GM23338 (cell line): ENCODE results near the gene CMBL. TPM values are rescaled to one million over a fixed set of nuclear protein-coding genes. Genes with fewer than 3 reads are reported as not detected.

Experiments used
- ATAC-seq: fragments of 200-7000 bp; cut with Tn5 transposase; 3 replicates; pipeline ENCODE4 v1.9.1; 2020
- DNase-seq: peaks from one replicate; pipeline ENCODE4 v3.0.0-alpha.2; 2015; ENCODE audit warnings: low spot score
- H2AFZ ChIP-seq: fragments of 200-600 bp; sonication (generic); 2 replicates; pipeline ENCODE4 v1.8.0; 2016; ENCODE audit warnings: antibody characterized with exemption, mild to moderate bottlenecking, moderate library complexity
- H3F3A ChIP-seq: fragments of 200-600 bp; sonication (generic); replicated peaks from 2 replicates; pipeline ENCODE4 v1.8.0; 2017; ENCODE audit warnings: antibody characterized with exemption, mixed run types, low read depth
- H3K27ac ChIP-seq: fragments of 200-600 bp; sonication (generic); 2 replicates; pipeline ENCODE4 v1.6.1; 2016; ENCODE audit warnings: low read depth
- H3K27me3 ChIP-seq: fragments of 200-600 bp; sonication (generic); 2 replicates; pipeline ENCODE4 v1.8.0; 2016; ENCODE audit warnings: mild to moderate bottlenecking, mixed run types, moderate library complexity; ENCODE audit not compliant: insufficient read depth
- H3K36me3 ChIP-seq: fragments of 200-600 bp; sonication (generic); 2 replicates; pipeline ENCODE4 v1.8.0; 2016; ENCODE audit warnings: mild to moderate bottlenecking; ENCODE audit not compliant: insufficient read depth
- H3K4me1 ChIP-seq: fragments of 200-600 bp; sonication (generic); 2 replicates; pipeline ENCODE4 v1.8.0; 2016; ENCODE audit warnings: mild to moderate bottlenecking, moderate library complexity; ENCODE audit not compliant: insufficient read depth
- H3K4me2 ChIP-seq: fragments of 200-600 bp; sonication (generic); 2 replicates; pipeline ENCODE4 v1.7.1; 2017; ENCODE audit warnings: mixed run types
- H3K4me3 ChIP-seq: fragments of 200-600 bp; sonication (generic); 2 replicates; pipeline ENCODE4 v1.6.1; 2016; ENCODE audit warnings: mixed run types
- H3K79me2 ChIP-seq: fragments of 200-600 bp; sonication (generic); replicated peaks from 2 replicates; pipeline ENCODE4 v1.8.0; 2017; ENCODE audit warnings: mild to moderate bottlenecking; ENCODE audit not compliant: insufficient read depth
- H3K9me2 ChIP-seq: fragments of 200-600 bp; sonication (generic); 2 replicates; pipeline ENCODE4 v1.8.0; 2017; ENCODE audit not compliant: insufficient read depth
- H4K20me1 ChIP-seq: fragments of 200-600 bp; sonication (generic); replicated peaks from 2 replicates; pipeline ENCODE4 v1.8.0; 2017; ENCODE audit warnings: mild to moderate bottlenecking; ENCODE audit not compliant: insufficient read depth
- H3K27ac Mint-ChIP-seq: 2 replicates; pipeline ENCODE4 v1.8.0; 2020; ENCODE audit warnings: inconsistent platforms, mild to moderate bottlenecking, moderate library complexity, mixed read lengths
- H3K27me3 Mint-ChIP-seq: 3 replicates; pipeline ENCODE4 v1.8.0; 2022; ENCODE audit warnings: low read depth, mild to moderate bottlenecking, moderate library complexity, mixed read lengths, inconsistent platforms; ENCODE audit not compliant: insufficient read depth, poor library complexity
- H3K36me3 Mint-ChIP-seq: 3 replicates; pipeline ENCODE4 v1.8.0; 2021; ENCODE audit warnings: low read depth, mild to moderate bottlenecking, inconsistent platforms, moderate library complexity, mixed read lengths
- H3K4me1 Mint-ChIP-seq: 3 replicates; pipeline ENCODE4 v1.8.0; 2020; ENCODE audit warnings: mild to moderate bottlenecking, inconsistent platforms, mixed read lengths
- H3K4me3 Mint-ChIP-seq: 3 replicates; pipeline ENCODE4 v1.8.0; 2021; ENCODE audit warnings: moderate library complexity, mild to moderate bottlenecking, inconsistent platforms, mixed read lengths
- H3K9me3 Mint-ChIP-seq: 3 replicates; pipeline ENCODE4 v1.8.0; 2020; ENCODE audit warnings: moderate library complexity, mild to moderate bottlenecking, inconsistent platforms, mixed read lengths
- CREB1 ChIP-seq: fragments of 250-450 bp; sonication (Bioruptor Pico); IDR thresholded peaks from 2 replicates; pipeline ENCODE4 v1.5.0; 2020; ENCODE audit warnings: low read depth, mild to moderate bottlenecking, moderate library complexity
- EZH2 ChIP-seq: fragments of 200-600 bp; sonication (generic); IDR thresholded peaks from one replicate; pipeline ENCODE4 v1.8.0; 2017; ENCODE audit warnings: antibody characterized with exemption, mild to moderate bottlenecking, low read depth; ENCODE audit not compliant: unreplicated experiment
- JUNB ChIP-seq: IDR thresholded peaks from one replicate; pipeline ENCODE4 v1.6.1; 2016; ENCODE audit warnings: antibody characterized with exemption; ENCODE audit not compliant: unreplicated experiment
- NANOG ChIP-seq: IDR thresholded peaks from 2 replicates; pipeline ENCODE4 v1.6.1; 2016; ENCODE audit warnings: antibody characterized with exemption, borderline replicate concordance
- STAT1 ChIP-seq: IDR thresholded peaks from one replicate; pipeline ENCODE4 v1.6.1; 2016; ENCODE audit warnings: antibody characterized with exemption; ENCODE audit not compliant: unreplicated experiment
- ZNF114 ChIP-seq: fragments of 250-450 bp; sonication (Bioruptor Pico); IDR thresholded peaks from 2 replicates; pipeline ENCODE4 v1.5.0; 2020; ENCODE audit warnings: mild to moderate bottlenecking, moderate library complexity
- polyA plus RNA-seq: library from polyadenylated mRNA; unstranded; fragments of >200 nt; fragmentation: Nextera tagmentation; extraction: Ambion mirVana; gene quantifications from 2 replicates; pipeline ENCODE4 v1.2.1, GENCODE V29; 2016
- total RNA-seq: library from RNA; depleted of rRNA; stranded (reverse); fragments of >200 nt; shearing (Covaris generic); gene quantifications from 2 replicates; pipeline ENCODE4 v1.2.3, GENCODE V29; 2014
- TF ChIP-seq, protein P1 (sequence below): fragments of 250-450 bp; sonication (Bioruptor Pico); IDR thresholded peaks from 2 replicates; pipeline ENCODE4 v1.5.0; 2020; ENCODE audit warnings: mild to moderate bottlenecking, moderate library complexity
- TF ChIP-seq, protein P2 (sequence below), 2 experiments: fragments of 200-600 bp in 1 of 2; sonication (generic) in 1 of 2; conservative IDR thresholded peaks; 2 replicates each; pipeline versions ENCODE4 v1.5.1 to v1.6.1; 2016 to 2017; ENCODE audit warnings: antibody characterized with exemption in 2 of 2, low read depth in 2 of 2, mild to moderate bottlenecking in 2 of 2, moderate library complexity in 1 of 2

The CMBL gene
- total and polyA plus RNA-seq, 2 experiments from 2014 or later: 13.2 to 24.1 TPM

DNA sequence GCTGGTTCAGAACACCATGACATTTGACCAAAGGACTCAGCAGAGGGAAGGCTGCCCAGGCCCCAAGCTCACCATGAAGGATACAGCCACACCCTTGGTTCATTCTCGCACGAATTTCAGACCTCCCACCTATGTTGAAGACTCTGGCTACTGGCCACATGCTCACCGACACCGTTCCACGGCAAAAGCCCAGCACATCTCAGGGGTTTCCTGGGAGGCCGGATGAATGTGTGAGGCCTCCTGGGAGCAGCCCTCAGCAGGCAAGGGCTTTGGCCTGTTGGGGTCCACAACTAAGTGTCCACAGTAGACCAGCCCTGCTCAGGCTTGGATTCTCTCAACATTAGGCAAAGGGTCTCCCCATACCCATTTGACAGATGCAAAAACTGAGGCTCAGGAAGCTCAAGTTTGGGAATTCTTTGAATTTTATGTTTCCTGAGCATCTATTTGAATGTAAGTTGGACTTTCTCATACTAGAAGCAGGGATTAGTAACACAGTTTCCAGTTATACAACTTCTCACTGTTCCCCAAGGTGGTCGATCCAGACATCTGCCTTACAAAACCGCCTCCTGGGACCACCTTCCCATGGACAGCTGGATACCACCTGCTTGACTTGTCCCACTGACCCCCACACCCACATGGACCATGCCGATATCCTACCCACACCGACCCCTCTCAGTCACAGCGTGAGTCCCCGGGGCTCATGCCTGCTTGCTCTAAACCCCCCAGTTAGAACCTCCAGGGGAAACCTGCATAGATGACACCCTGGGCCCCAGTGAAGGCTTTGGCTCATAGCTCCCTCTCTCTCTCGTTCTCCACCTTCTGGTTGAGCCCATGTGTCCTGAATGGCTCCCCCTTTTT, 29.7 kb downstream of the CMBL start:
- Histone ChIP-seq H3F3A (no peaks in the 10 kb centered on the region), H3K4me2 (no peak overlapping the region), H2AFZ (no peak overlapping the region), H3K4me3 (no peak overlapping the region), H3K9me2 (no peaks in the 10 kb centered on the region), H3K27ac (no peak overlapping the region), H3K27me3 (no peaks in the 10 kb centered on the region), H4K20me1 (no peaks in the 10 kb centered on the region), H3K36me3 (no peaks in the 10 kb centered on the region), H3K79me2 (no peaks in the 10 kb centered on the region), H3K4me1 (peaks cover 17% of the 10 kb centered on the region)
- Mint-ChIP-seq H3K27me3 (peaks cover 8% of the 10 kb centered on the region), H3K36me3 (no peaks in the 10 kb centered on the region; the same call in 1 of the 3 replicates), H3K9me3 (peaks cover 3% of the 10 kb centered on the region; the same call in 1 of the 3 replicates), H3K27ac (no peak overlapping the region), H3K4me1 (peaks cover 15% of the 10 kb centered on the region), H3K4me3 (no peak overlapping the region)
- ATAC-seq (no peak), DNase-seq (no peak)
- TF ChIP-seq NANOG (no peak), ZNF114 (no peak), EZH2 (no peak), STAT1 (no peak), JUNB (no peak), CREB1 (CRISPR knock-in tag) (no peak)
- TF ChIP-seq, protein P1, sequence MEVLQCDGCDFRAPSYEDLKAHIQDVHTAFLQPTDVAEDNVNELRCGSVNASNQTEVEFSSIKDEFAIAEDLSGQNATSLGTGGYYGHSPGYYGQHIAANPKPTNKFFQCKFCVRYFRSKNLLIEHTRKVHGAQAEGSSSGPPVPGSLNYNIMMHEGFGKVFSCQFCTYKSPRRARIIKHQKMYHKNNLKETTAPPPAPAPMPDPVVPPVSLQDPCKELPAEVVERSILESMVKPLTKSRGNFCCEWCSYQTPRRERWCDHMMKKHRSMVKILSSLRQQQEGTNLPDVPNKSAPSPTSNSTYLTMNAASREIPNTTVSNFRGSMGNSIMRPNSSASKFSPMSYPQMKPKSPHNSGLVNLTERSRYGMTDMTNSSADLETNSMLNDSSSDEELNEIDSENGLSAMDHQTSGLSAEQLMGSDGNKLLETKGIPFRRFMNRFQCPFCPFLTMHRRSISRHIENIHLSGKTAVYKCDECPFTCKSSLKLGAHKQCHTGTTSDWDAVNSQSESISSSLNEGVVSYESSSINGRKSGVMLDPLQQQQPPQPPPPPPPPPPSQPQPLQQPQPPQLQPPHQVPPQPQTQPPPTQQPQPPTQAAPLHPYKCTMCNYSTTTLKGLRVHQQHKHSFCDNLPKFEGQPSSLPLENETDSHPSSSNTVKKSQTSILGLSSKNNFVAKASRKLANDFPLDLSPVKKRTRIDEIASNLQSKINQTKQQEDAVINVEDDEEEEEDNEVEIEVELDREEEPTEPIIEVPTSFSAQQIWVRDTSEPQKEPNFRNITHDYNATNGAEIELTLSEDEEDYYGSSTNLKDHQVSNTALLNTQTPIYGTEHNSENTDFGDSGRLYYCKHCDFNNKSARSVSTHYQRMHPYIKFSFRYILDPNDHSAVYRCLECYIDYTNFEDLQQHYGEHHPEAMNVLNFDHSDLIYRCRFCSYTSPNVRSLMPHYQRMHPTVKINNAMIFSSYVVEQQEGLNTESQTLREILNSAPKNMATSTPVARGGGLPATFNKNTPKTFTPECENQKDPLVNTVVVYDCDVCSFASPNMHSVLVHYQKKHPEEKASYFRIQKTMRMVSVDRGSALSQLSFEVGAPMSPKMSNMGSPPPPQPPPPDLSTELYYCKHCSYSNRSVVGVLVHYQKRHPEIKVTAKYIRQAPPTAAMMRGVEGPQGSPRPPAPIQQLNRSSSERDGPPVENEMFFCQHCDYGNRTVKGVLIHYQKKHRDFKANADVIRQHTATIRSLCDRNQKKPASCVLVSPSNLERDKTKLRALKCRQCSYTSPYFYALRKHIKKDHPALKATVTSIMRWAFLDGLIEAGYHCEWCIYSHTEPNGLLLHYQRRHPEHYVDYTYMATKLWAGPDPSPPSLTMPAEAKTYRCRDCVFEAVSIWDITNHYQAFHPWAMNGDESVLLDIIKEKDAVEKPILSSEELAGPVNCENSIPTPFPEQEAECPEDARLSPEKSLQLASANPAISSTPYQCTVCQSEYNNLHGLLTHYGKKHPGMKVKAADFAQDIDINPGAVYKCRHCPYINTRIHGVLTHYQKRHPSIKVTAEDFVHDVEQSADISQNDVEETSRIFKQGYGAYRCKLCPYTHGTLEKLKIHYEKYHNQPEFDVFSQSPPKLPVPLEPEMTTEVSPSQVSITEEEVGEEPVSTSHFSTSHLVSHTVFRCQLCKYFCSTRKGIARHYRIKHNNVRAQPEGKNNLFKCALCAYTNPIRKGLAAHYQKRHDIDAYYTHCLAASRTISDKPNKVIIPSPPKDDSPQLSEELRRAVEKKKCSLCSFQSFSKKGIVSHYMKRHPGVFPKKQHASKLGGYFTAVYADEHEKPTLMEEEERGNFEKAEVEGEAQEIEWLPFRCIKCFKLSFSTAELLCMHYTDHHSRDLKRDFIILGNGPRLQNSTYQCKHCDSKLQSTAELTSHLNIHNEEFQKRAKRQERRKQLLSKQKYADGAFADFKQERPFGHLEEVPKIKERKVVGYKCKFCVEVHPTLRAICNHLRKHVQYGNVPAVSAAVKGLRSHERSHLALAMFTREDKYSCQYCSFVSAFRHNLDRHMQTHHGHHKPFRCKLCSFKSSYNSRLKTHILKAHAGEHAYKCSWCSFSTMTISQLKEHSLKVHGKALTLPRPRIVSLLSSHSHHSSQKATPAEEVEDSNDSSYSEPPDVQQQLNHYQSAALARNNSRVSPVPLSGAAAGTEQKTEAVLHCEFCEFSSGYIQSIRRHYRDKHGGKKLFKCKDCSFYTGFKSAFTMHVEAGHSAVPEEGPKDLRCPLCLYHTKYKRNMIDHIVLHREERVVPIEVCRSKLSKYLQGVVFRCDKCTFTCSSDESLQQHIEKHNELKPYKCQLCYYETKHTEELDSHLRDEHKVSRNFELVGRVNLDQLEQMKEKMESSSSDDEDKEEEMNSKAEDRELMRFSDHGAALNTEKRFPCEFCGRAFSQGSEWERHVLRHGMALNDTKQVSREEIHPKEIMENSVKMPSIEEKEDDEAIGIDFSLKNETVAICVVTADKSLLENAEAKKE (CRISPR knock-in tag): no peak
- TF ChIP-seq, protein P2, sequence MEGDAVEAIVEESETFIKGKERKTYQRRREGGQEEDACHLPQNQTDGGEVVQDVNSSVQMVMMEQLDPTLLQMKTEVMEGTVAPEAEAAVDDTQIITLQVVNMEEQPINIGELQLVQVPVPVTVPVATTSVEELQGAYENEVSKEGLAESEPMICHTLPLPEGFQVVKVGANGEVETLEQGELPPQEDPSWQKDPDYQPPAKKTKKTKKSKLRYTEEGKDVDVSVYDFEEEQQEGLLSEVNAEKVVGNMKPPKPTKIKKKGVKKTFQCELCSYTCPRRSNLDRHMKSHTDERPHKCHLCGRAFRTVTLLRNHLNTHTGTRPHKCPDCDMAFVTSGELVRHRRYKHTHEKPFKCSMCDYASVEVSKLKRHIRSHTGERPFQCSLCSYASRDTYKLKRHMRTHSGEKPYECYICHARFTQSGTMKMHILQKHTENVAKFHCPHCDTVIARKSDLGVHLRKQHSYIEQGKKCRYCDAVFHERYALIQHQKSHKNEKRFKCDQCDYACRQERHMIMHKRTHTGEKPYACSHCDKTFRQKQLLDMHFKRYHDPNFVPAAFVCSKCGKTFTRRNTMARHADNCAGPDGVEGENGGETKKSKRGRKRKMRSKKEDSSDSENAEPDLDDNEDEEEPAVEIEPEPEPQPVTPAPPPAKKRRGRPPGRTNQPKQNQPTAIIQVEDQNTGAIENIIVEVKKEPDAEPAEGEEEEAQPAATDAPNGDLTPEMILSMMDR (conservative IDR thresholded peaks at IDR 0.05; ENCODE audit: low read depth in 2 of 2): no peak
